Measurements from ENCODE around the gene PRELID3B.
"Not testable (repeated sequence)": the region's sequence is repeated elsewhere in the genome, so short reads cannot be mapped to it uniquely, and the experiment has no call there.

PRELID3B gene

GRCh38 chr20:59050437-59050836 is 7.9 kb upstream of the PRELID3B start:
- no peak for DNase-seq (ENCODE audit: low read depth in 2 of 2, low spot score in 1 of 2)

- DNase-seq (ENCODE audit: low read depth in 2 of 2, low spot score in 1 of 2), result no peak
Observed at GRCh38 chr20:59048681-59049030, 6.1 kb upstream of the PRELID3B start.

GRCh38 chr20:59047938-59048680 is 5.5 kb upstream of the PRELID3B start:
- no peak for DNase-seq (ENCODE audit: low read depth in 2 of 2, low spot score in 1 of 2)

GRCh38 chr20:59046862-59047261 is 4.3 kb upstream of the PRELID3B start:
- no peak for DNase-seq (ENCODE audit: low read depth in 2 of 2, low spot score in 1 of 2)

- DNase-seq (ENCODE audit: low read depth in 2 of 2, low spot score in 1 of 2), result no peak
Observed at GRCh38 chr20:59044796-59045195, 2.2 kb upstream of the PRELID3B start.

- no peak for DNase-seq (ENCODE audit: low read depth in 2 of 2, low spot score in 1 of 2)
Observed at GRCh38 chr20:59044295-59044694, 1.7 kb upstream of the PRELID3B start.

- no peak for DNase-seq (ENCODE audit: low read depth in 2 of 2, low spot score in 1 of 2)
Observed at GRCh38 chr20:59043698-59044097, 1.1 kb upstream of the PRELID3B start.

- peak; percentile 79 to 86 for DNase-seq (ENCODE audit: low read depth in 2 of 2, low spot score in 1 of 2)
Observed at GRCh38 chr20:59042796-59043631, 428 bp upstream of the PRELID3B start.

GRCh38 chr20:59041487-59041886 is 1.1 kb downstream of the PRELID3B start:
- DNase-seq (ENCODE audit: low read depth in 2 of 2, low spot score in 1 of 2), result not testable (repeated sequence)

- no peak for DNase-seq (ENCODE audit: low read depth in 2 of 2, low spot score in 1 of 2)
Observed at GRCh38 chr20:59040667-59041066, 1.9 kb downstream of the PRELID3B start.

GRCh38 chr20:59039233-59039632 is 3.4 kb downstream of the PRELID3B start:
- no peak for DNase-seq (ENCODE audit: low read depth in 2 of 2, low spot score in 1 of 2)

- DNase-seq (ENCODE audit: low read depth in 2 of 2, low spot score in 1 of 2), result no peak
Observed at GRCh38 chr20:59037386-59037785, 5.2 kb downstream of the PRELID3B start.

- no peak for DNase-seq (ENCODE audit: low read depth in 2 of 2, low spot score in 1 of 2)
Observed at GRCh38 chr20:59035381-59035780, 7.2 kb downstream of the PRELID3B start.

- no peak for DNase-seq (ENCODE audit: low read depth in 2 of 2, low spot score in 1 of 2)
Observed at GRCh38 chr20:59033616-59034165, 8.9 kb downstream of the PRELID3B start.

- DNase-seq (ENCODE audit: low read depth in 2 of 2, low spot score in 1 of 2), result no peak
Observed at GRCh38 chr20:59033093-59033492, 9.5 kb downstream of the PRELID3B start.

GRCh38 chr20:59032713-59033059 is 9.9 kb downstream of the PRELID3B start:
- no peak for DNase-seq (ENCODE audit: low read depth in 2 of 2, low spot score in 1 of 2)

- DNase-seq (ENCODE audit: low read depth in 2 of 2, low spot score in 1 of 2), result peak; percentile 89 to 95
Observed at GRCh38 chr20:59032023-59032712, 10.4 kb downstream of the PRELID3B start, which contains the start of gene ATP5F1E. Gene ATP5F1E (minus strand): TSS chr20:59032335. CDS start chr20:59032251, 84 bp downstream.

GRCh38 chr20:59031564-59032022 is 11.0 kb downstream of the PRELID3B start:
- DNase-seq (ENCODE audit: low read depth in 2 of 2, low spot score in 1 of 2), result no peak

GRCh38 chr20:59030911-59031563 is 11.5 kb downstream of the PRELID3B start:
- no peak for DNase-seq (ENCODE audit: low read depth in 2 of 2, low spot score in 1 of 2)

GRCh38 chr20:59028812-59029211 is 13.8 kb downstream of the PRELID3B start:
- DNase-seq (ENCODE audit: low read depth in 2 of 2, low spot score in 1 of 2), result no peak

All from stimulated activated CD8-positive, alpha-beta memory T cell treated with anti-CD3 and anti-CD28 coated beads, Interleukin-4, amount 100 ng/mL, for 4 hours (primary cell).